Measurements from ENCODE around the gene SRCIN1. TPM values are rescaled to one million over a fixed set of nuclear protein-coding genes. Genes with fewer than 3 reads are reported as not detected.
"Not testable (repeated sequence)": the region's sequence is repeated elsewhere in the genome, so short reads cannot be mapped to it uniquely, and the experiment has no call there.

The SRCIN1 gene
- total RNA-seq, 2 experiments from 2014 or later, result 0.37 to 0.42 TPM

GRCh38 chr17:38544175-38544838 is 61.4 kb downstream of the SRCIN1 start:
- DNase-seq, result no peak
- Mint-ChIP-seq H3K36me3 (no peaks in the 10 kb centered on the region), H3K4me1 (no peaks in the 10 kb centered on the region), H3K27me3 (peaks cover 12% of the 10 kb centered on the region), H3K4me3 (no peak overlapping the region), H3K9me3 (no peaks in the 10 kb centered on the region), H3K27ac (no peak overlapping the region)

DNA sequence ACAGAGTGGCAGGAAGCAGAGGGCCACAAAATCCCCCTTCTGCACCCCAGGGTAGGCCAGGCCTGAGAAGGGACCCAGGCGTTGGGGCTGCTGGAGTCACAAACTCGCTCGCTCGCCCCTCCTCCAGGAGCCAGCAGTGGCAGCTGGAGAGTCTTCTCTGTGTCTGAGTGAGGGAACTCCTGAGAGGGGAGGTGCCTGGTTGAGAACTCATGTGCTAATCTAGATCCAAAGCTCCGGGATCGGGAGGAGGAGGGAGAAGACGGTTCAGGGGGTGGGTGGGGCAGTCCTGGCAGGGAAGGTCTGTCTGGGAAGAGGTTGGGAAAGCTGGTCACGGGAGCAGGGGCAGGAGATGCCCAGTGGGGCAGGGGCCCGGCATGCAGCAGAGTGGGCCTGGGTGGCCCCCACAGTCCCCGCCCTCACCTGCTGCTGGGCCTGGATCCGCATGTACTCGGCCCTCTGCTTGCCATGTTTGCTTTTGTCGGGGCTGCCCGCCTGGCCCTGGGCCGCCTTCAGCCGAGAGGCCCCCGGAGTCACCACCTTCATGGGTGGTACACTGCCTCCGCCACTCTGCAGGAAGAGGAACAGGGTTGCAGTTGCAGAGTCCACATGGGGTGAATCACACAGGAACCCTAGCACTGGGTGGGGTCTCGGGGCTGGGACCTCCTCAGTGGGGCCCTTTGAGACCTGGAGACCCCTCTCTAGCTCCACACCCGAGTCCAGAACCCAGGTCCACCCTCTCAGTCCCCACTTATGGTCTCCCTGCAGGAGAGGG is 62.2 kb downstream of the SRCIN1 start:
- peaks cover 12% of the 10 kb centered on the region for H3K27me3 Mint-ChIP-seq
- no peak for DNase-seq
- H3K4me1 Mint-ChIP-seq, result no peaks in the 10 kb centered on the region

DNA sequence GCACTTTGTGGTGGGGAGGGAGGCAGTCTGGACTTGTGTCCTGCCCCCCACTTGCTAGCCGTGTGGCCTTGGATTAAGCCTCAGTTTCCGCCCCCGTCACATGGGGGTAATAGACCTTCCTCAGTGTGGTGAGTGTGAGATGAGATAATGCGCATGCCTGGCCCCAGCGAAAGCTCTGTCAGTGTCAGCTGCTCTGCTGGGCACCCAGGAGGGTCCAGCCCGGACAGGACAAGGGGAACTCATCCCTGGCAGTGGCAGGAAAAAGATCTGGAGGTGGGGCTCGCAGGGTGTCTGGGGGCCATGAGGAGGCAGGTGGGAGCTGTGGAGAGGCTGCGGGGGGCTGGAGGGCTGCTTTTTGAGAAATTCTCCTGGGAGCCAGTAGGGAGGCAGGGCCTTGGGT is 63.5 kb downstream of the SRCIN1 start:
- Mint-ChIP-seq H3K36me3 (no peaks in the 10 kb centered on the region), H3K27ac (no peak overlapping the region), H3K4me3 (no peak overlapping the region), H3K27me3 (peaks cover 14% of the 10 kb centered on the region), H3K9me3 (no peaks in the 10 kb centered on the region), H3K4me1 (no peaks in the 10 kb centered on the region)
- DNase-seq, result no peak

More for the DNA sequence above, 62.2 kb downstream of the SRCIN1 start:
- Mint-ChIP-seq H3K36me3 (no peaks in the 10 kb centered on the region), H3K4me3 (no peak overlapping the region), H3K27ac (peak overlapping the region; percentile 21), H3K9me3 (no peaks in the 10 kb centered on the region)

- DNase-seq, result no peak
- no peak overlapping the region for H3K27ac Mint-ChIP-seq
- no peaks in the 10 kb centered on the region for H3K9me3 Mint-ChIP-seq
- H3K36me3 Mint-ChIP-seq, result no peaks in the 10 kb centered on the region
- H3K4me3 Mint-ChIP-seq, result no peak overlapping the region
- peaks cover 17% of the 10 kb centered on the region for H3K27me3 Mint-ChIP-seq
- H3K4me1 Mint-ChIP-seq, result no peaks in the 10 kb centered on the region
Measured at GRCh38 chr17:38541281-38541680, 64.5 kb downstream of the SRCIN1 start.

GRCh38 chr17:38540514-38541045 is 65.2 kb downstream of the SRCIN1 start:
- no peak for DNase-seq
- Mint-ChIP-seq H3K9me3 (no peaks in the 10 kb centered on the region), H3K36me3 (no peaks in the 10 kb centered on the region), H3K27ac (no peak overlapping the region), H3K27me3 (peaks cover 24% of the 10 kb centered on the region), H3K4me1 (no peaks in the 10 kb centered on the region), H3K4me3 (no peak overlapping the region)

- Mint-ChIP-seq H3K27me3 (peaks cover 28% of the 10 kb centered on the region), H3K9me3 (no peaks in the 10 kb centered on the region), H3K4me1 (no peaks in the 10 kb centered on the region), H3K4me3 (no peak overlapping the region), H3K27ac (no peak overlapping the region), H3K36me3 (no peaks in the 10 kb centered on the region)
- no peak for DNase-seq
Measured at GRCh38 chr17:38539386-38539785, 66.4 kb downstream of the SRCIN1 start.

DNA sequence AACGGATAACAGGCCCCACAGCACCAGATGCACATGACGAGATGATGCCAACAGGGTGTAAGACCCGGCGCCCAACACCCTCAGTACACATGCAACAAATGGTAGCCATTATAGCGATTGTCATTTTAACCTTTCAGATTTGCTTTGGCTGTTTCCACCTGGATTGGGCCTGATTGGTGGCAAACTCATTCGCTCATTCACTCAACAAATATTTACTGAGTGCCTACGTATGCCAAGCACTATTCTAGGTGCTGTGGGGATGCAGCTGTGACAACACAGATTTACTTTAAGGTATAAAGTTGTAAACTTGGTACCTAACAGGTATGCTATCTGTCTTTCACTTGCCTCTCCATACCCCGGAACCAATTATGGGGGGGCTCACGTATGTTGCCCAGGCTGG is 66.8 kb downstream of the SRCIN1 start:
- Mint-ChIP-seq H3K4me1 (no peaks in the 10 kb centered on the region), H3K27ac (no peak overlapping the region), H3K4me3 (no peak overlapping the region), H3K9me3 (no peaks in the 10 kb centered on the region), H3K27me3 (peaks cover 29% of the 10 kb centered on the region), H3K36me3 (no peaks in the 10 kb centered on the region)
- DNase-seq, result no peak

GRCh38 chr17:38536661-38537060 is 69.1 kb downstream of the SRCIN1 start:
- H3K27me3 Mint-ChIP-seq, result peaks cover 29% of the 10 kb centered on the region

GRCh38 chr17:38535886-38536285 is 69.9 kb downstream of the SRCIN1 start:
- no peak overlapping the region for H3K4me3 Mint-ChIP-seq
- H3K9me3 Mint-ChIP-seq, result no peaks in the 10 kb centered on the region
- H3K36me3 Mint-ChIP-seq, result no peaks in the 10 kb centered on the region
- H3K27ac Mint-ChIP-seq, result no peak overlapping the region
- DNase-seq, result no peak
- no peaks in the 10 kb centered on the region for H3K4me1 Mint-ChIP-seq
- peaks cover 27% of the 10 kb centered on the region for H3K27me3 Mint-ChIP-seq

More at GRCh38 chr17:38536661-38537060, 69.1 kb downstream of the SRCIN1 start:
- DNase-seq, result no peak
- no peaks in the 10 kb centered on the region for H3K4me1 Mint-ChIP-seq
- no peaks in the 10 kb centered on the region for H3K9me3 Mint-ChIP-seq
- no peak overlapping the region for H3K27ac Mint-ChIP-seq
- H3K4me3 Mint-ChIP-seq, result no peak overlapping the region
- no peaks in the 10 kb centered on the region for H3K36me3 Mint-ChIP-seq

DNA sequence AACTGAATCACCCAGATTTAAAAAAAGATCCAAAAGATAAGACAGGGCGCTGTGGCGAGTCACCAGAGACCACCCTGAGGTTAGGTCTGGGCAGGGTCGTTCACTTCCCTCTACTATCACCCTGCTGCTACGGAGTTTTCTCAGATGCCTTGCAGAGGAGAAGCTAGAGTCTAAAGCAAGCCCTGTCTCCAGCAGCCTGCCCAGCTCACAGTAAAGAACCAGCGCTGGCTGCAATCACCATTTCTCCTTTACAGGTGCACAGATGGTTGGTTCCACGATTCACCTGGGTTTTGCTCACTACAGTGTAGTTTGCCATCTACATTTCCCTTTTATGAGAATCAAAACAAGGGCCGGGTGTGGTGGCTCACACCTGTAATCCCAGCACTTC is 71.3 kb downstream of the SRCIN1 start:
- DNase-seq, result no peak
- no peak overlapping the region for H3K4me3 Mint-ChIP-seq
- no peaks in the 10 kb centered on the region for H3K4me1 Mint-ChIP-seq
- H3K27me3 Mint-ChIP-seq, result peaks cover 41% of the 10 kb centered on the region
- no peak overlapping the region for H3K27ac Mint-ChIP-seq
- H3K9me3 Mint-ChIP-seq, result no peaks in the 10 kb centered on the region
- no peaks in the 10 kb centered on the region for H3K36me3 Mint-ChIP-seq

DNA sequence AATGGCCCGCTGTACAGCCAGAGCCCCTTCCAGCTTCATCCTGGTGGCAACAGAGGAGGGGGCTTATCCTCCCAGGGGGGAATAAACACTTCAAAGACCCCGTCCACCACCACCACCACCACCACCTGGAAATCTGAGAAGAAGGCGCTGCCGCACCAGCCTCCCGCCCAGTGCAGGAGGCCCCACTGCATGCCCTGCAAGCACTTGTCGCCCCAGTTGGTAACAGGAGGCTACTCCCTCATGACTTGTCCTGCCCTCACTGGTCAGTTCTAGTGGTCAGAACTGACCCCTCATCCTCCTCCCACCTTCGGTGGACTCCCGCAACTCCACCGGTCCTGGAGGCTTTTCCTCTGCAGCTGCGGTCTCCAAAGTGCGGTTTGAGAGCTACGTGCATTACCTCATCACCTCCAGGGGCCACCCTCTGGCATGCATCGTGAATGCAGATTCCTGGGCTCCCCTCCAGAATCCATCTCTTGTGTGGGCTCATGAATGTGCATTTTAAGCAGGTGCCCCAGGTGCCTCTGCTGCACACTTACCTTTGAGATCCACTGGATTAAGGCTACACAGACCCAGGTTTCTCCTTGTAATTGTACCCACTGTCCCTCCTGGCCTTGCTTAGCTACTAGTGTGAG is 71.8 kb downstream of the SRCIN1 start:
- peaks cover 42% of the 10 kb centered on the region for H3K27me3 Mint-ChIP-seq
- no peaks in the 10 kb centered on the region for H3K4me1 Mint-ChIP-seq
- H3K9me3 Mint-ChIP-seq, result no peaks in the 10 kb centered on the region
- H3K27ac Mint-ChIP-seq, result no peak overlapping the region
- no peak overlapping the region for H3K4me3 Mint-ChIP-seq
- DNase-seq, result no peak
- H3K36me3 Mint-ChIP-seq, result no peaks in the 10 kb centered on the region

DNA sequence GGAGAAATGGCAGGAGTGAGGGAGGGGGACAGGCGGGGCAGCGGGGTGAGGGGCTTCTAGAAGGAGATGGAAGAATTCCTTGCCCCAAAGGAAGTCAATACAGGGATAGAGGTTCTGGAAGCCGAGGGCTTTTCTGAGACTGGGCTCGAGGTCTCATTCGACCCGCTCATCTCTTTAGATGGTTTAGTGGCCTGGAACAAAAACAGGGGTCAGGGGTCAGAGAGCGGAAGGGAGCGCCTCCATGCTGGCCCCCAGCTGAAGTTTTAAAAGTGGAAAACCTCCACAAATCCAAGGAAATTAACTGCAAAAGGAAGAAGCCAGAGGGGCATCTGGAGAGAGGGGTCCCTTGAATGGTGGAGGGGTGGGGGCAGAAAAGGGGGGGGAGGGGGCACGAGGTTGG is 72.5 kb downstream of the SRCIN1 start:
- Mint-ChIP-seq H3K36me3 (no peaks in the 10 kb centered on the region), H3K9me3 (no peaks in the 10 kb centered on the region), H3K4me1 (peaks cover 4% of the 10 kb centered on the region), H3K27ac (no peak overlapping the region), H3K4me3 (no peak overlapping the region), H3K27me3 (peaks cover 46% of the 10 kb centered on the region)
- no peak for DNase-seq

- Mint-ChIP-seq H3K4me3 (no peak overlapping the region), H3K36me3 (no peaks in the 10 kb centered on the region), H3K27ac (no peak overlapping the region), H3K4me1 (peaks cover 6% of the 10 kb centered on the region), H3K27me3 (peaks cover 53% of the 10 kb centered on the region), H3K9me3 (no peaks in the 10 kb centered on the region)
- DNase-seq, result no peak
Measured at GRCh38 chr17:38532451-38532850, 73.3 kb downstream of the SRCIN1 start.

DNA sequence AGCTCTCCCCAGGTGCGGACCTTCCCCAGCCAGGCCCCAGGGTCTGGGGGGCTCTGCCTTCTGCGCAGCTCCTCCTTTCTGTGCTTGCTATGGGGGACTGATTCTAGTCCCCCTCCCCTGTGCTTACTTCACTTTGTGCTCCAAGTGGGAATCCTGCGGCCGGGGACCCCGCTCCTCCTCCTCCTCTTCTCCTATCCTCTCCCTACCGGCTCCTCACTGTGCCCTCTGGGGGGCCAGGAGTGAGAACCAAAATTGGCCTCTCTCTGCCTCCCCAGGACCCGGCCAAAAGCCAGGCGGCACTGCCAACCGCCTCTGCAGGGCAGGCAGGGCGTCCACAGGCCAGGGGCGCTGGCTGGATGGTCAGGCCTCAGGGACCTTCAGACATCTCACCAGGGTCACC is 74.0 kb downstream of the SRCIN1 start:
- not testable (repeated sequence) for H3K4me3 Mint-ChIP-seq, H3K27ac Mint-ChIP-seq, H3K4me1 Mint-ChIP-seq, H3K36me3 Mint-ChIP-seq, DNase-seq, H3K9me3 Mint-ChIP-seq
- H3K27me3 Mint-ChIP-seq, result peaks cover 46% of the 10 kb centered on the region

DNA sequence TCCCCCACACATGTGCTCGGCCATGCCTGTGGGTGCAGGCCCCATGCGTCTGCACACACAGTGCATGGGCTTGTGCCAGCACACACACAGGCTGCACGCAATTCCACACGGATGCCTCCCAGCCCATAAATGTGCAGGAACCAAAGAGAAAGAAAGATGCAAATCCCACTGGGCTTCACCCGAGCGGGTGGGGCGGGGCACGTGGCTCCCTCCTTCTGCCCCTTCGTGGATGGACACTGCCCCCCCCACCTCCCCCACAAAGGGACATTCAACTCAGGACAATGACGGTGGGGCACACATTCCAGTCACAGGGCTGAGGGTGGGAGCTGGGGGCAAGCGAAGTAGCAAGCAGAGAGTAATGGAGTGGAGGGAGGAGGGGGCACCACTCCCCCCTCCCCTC is 74.9 kb downstream of the SRCIN1 start:
- H3K27me3 Mint-ChIP-seq, result peaks cover 39% of the 10 kb centered on the region
- H3K27ac Mint-ChIP-seq, H3K9me3 Mint-ChIP-seq, DNase-seq, H3K4me3 Mint-ChIP-seq, H3K4me1 Mint-ChIP-seq, H3K36me3 Mint-ChIP-seq: not testable (repeated sequence)
